GM21737 (cell line): ENCODE data around the gene RBBP6.

Experiments
- ATAC-seq: cut with Tn5 transposase; IDR thresholded peaks from one replicate; pipeline ENCODE4 v1.9.1; 2021; ENCODE audit warnings: mild to moderate bottlenecking, moderate library complexity; ENCODE audit not compliant: unreplicated experiment

Gene RBBP6

DNA sequence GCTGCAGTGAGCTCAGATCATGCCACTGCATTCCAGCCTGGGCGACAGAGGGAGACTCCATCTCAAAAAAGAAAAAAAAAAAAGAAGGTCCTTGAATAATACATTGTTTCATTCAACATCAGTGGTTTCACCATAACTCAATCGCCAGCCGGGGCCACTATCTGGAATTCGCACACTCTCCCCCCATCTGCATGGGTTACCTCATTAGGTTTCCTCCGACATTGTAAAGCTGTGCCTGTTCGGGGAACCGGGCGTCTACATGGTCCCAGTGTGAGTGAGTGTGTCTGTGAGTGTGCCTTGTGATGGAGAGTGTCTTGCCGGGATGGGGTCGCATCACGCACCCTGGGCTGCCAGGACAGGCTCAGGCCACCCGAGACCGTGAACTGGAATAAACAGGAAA, 16.6 kb upstream of the RBBP6 start:
- ATAC-seq: no peak

- no peak for ATAC-seq
Measured at GRCh38 chr16:24523569-24523968, 15.8 kb upstream of the RBBP6 start.

DNA sequence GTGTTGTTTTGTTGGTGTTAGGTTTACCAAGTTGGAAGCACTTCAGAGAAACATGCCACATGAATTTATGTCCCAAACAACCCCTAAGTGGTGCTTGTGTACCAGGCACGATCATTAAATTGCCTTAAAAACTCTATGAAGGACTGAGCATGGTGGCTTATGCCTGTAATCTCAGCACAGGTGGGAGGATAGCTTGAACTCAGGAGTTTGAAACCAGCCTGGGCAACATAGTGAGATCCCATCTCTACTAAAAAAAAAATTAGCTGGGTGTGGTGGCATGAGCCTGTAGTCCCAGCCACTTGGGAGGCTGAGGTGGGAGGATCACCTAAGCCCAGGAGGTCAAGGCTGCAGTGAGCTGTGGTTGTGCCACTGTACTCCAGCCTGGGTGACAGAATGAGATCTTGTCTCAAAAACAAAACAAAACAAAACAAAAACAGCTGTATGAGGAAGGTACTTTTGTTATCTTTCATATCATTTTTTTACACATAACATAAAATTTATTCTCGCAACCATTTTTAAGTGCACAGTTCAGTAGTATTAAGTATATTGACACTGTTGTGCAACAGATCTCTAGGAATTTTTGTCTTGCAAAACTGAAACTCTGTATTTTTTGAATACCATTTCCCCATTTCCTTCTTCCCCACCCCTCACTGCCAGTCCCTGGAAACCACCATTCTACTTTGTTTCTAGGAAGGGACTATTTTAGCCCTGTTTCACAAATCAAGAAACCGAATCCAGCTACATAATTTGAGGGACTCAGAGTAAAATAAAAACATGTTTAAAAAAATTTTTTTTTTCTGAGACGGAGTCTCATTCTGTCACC, 14.3 kb upstream of the RBBP6 start:
- ATAC-seq: no peak

GRCh38 chr16:24525970-24526559, 13.3 kb upstream of the RBBP6 start:
- no peak for ATAC-seq

DNA sequence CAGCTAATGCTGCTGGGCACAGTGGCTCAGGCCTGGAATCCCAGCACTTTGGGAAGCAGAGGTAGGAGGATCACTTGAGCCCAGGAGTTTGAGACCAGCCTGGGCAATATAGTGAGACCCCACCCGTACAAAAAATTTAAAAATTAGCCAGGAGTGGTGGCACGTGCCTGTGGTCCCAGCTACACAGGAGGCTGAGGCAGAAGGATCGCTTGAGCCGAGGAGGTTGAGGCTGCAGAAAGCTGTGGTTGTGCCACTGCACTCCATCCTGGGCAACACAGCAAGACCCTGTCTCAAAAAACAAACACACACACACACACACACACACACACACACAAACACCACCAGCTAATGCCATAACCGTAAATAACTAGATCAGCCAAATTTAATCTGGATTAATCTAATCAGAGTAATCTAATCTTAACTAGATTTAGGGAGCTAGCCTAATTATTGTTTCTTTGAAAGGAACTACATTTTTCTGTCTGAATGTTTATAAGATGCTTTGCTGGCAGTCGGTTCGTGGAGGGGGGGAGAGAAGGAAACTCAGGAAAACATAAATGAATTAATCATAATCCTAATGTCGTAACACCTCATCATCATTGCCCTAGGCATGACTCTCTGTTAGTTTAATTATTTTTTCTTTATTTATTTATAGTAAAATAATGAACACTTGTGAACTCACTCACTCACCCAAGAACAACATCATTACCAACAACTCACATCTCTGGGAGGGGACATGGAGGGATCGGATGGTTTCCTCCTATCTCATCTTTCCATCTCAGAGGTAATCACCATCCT, 12.5 kb upstream of the RBBP6 start:
- no peak for ATAC-seq

DNA sequence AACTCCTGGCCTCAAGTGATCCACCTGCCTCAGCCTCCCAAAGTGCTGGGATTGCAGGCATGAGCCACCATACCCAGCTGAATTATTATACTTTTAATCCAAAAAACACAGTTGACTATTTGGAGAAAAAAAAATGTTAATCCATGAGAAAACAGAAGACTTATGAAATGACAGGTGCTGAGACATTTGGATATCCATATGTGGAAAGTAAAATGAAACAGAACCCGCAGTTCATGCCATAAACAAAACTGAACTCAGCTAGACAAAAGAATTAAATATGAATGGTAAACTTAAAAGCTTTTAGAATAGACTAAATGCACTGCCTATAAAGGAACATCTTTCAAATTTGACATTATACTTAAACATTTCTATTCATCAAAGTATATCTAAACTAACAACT, 8.2 kb upstream of the RBBP6 start:
- no peak for ATAC-seq

GRCh38 chr16:24534620-24535019, 4.7 kb upstream of the RBBP6 start:
- no peak for ATAC-seq

GRCh38 chr16:24535827-24536226, 3.5 kb upstream of the RBBP6 start:
- no peak for ATAC-seq

DNA sequence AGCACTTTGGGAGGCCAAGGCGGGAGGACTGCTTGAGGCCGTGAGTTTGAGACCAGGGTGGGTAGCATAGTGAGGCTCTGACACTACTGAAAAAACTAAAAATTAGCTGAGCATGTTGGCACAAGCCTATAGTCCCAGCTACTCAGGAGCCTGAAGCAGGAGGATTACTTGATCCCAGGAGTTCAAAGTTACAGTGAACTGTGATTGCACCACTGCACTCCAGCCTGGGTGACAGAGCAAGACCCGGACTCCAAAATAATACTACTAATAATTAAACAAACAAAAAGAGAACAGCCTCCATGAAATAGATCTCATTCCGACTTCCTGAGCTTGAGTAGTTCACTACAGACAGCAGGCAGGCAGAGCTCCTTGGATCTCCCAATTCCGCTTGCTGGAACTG, 2.7 kb upstream of the RBBP6 start:
- ATAC-seq: no peak

DNA sequence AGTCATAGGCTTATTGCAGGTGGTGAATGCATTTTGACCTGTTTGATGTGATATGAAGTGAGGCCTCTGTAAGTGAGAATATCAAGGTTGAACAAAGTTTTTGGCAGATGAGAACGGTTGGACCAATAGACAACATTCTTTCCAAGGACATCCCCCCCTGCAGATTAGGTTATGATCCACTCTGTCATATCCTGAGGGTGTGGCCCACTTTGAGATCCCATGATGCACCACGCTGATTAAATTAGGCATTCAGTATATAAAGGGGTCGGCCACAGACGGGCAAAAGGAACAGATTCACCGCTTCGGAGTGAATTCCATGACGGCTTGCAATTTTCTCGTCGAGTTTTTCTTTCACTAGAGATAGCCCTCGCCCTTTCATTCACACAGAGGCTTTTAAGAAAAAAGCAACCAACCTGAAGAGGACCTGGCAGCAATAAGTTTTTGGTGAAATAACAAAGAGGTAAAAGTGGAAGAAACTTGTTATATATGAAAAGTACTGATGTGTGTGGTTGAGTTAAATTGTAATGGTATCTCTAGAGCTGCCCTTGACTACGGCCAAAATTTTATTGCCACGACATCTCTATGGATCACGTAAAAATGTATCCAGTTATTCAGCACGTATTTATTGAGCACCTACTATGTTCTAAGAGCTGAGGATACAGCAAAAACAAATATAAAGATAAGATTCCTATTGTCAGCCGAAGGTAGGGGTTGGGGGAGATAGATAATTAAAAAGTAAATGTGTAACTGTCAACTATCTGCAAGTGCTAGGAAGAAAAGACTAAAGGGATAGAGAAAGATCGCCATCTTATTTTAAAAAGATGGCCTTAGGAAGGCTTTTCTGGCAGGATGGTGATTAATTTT, 1.7 kb upstream of the RBBP6 start:
- no peak for ATAC-seq

DNA sequence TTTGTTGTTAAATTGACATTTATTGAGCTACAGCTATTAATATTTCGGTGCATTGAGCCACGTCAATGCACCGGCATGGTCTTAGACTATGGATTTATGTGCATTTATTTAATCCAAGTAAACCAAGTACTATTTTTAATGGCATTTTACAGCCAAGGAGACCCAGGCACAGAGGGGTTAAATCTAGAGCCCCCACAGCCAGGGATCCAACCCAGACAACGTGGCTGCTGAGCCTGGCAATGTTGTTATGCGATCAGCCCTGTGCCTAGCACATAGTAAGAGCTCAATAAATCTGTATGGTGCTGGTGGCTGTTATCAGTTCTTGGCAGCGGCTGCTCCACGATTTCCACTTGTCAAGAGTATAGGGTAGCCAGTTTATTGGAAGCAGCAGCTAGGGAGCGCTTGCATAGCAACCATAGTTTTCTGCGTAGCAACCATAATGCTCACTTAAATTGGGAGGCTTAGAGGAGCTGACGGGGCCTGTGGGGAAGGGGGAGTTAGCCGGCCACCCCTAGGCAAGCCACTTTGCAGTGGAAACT, 541 bp upstream of the RBBP6 start:
- no peak for ATAC-seq

- peak; percentile 31 for ATAC-seq
Measured at GRCh38 chr16:24539850-24540601, 660 bp downstream of the RBBP6 start.

GRCh38 chr16:24540602-24541210, 1.3 kb downstream of the RBBP6 start:
- ATAC-seq: no peak

DNA sequence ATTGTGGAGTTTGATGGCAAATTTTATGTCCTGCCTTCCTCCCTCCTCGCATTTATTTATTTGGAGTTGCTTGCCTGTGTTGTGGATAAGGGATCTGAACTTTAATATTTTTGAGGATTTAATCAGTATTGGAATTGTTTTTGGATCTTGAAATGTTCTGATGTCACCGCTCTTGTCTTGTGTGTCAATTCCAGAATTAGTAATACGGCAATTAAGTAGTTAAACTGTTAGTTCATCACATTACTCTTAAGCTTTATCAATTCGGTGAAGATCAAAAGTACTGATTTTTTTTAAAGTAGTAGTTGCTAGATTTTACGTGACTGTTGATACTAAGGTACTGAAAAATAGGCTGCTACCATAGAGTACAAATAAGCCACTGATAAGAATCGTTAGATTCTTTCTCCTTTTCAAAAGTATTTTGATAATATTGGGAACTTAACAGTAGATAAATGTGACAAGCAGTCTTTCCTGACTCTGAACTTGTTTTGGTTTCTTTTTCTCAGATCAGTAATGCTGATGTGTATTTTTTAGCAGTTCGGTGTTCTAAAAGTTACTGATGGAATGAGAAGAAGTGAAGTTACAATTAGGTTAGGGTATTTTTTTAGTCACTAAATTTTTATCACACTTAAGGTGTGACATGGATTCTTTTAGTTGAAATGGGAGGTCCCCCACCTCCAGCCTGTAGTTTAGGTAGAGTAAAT, 2.0 kb downstream of the RBBP6 start:
- no peak for ATAC-seq

DNA sequence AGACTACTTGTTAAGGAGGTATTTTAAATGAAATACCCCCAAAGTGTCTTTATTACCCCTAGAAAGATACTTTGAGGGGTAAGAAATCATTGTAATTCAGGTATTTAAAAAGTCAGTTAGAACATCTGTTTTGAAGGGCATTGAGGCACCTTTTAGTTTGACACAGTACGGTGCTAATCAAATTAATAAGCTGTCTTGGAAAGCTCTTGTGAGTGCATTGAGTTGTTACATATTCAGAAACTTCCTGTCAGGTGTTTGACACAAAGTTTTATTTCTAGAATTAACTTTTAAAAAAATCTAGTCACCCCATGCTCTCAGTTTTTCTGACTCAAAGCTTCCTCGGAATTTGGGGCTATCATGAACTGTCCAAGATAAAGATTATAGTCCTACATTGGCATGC, 4.6 kb downstream of the RBBP6 start:
- ATAC-seq: no peak

GRCh38 chr16:24544640-24545039, 5.3 kb downstream of the RBBP6 start:
- no peak for ATAC-seq

GRCh38 chr16:24550295-24550694, 10.9 kb downstream of the RBBP6 start:
- ATAC-seq: no peak

DNA sequence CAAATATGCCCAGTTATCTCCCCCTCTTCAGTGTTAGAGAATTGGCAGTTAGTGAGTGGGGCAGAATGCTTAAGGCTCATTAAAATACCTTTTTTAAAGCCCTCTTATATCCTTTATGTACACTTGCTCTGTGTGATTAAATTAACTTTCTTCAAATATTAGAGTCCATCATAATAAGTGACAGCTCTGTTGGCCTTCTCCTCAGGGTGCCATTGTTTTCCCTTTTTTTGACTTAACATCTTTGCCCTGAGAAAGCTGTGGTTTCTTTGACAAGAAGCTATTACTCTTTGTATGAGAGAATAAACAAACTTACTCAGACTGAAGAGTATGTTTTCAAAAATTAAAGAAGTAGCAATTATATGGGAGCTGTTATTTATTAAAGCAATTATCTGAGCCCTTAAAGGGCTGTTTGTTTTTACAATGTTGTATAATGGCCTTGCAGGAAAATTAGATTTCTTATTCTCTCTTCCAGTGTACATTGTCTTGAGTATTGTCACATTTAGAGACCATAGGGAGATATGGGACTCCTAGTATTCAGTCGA, 13.4 kb downstream of the RBBP6 start:
- no peak for ATAC-seq

DNA sequence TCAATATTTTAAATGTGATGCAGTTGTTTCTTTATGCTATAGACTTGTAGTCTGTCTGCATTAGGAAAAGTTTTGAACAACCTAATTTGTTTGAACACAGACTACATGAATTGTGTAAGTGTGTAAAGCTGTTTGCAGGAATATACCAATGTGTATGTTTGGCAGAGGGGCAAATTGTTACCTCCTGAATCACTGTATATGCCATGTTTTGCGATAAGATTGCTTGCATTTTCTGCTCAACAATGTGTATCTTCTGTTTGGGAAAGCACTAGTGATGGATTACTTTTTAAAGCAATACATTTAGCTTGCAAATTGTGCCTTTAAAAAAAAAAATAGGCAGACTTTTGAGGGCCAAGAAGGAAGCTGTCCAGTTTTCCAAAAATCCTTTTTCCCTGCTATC, 14.6 kb downstream of the RBBP6 start:
- no peak for ATAC-seq
